Thyroid gland (tissue), 4 donors: Measurements from ENCODE around the gene SFSWAP. TPM values are rescaled to one million over a fixed set of nuclear protein-coding genes. Genes with fewer than 3 reads are reported as not detected.

ENCODE experiments used
- DNase-seq, 2 donors: peaks; one replicate each; pipeline ENCODE4 v3.0.0-alpha.2; 2019
- H3K27ac ChIP-seq, 3 donors: fragments of 200-600 bp; sonication (generic); 1 replicate in 2 of 3; 2 replicates in 1 of 3; pipeline ENCODE4 v1.5.1; 2016 to 2019; ENCODE audit warnings: mild to moderate bottlenecking in 1 of 3, moderate library complexity in 1 of 3
- H3K27me3 ChIP-seq: fragments of 200-600 bp; sonication (generic); one replicate; pipeline ENCODE4 v1.5.1; 2019
- H3K36me3 ChIP-seq, 2 donors: fragments of 200-600 bp; sonication (generic); one replicate each; pipeline ENCODE4 v1.5.1; 2016 to 2019
- H3K4me1 ChIP-seq, 2 donors: fragments of 200-600 bp; sonication (generic); one replicate each; pipeline ENCODE4 v1.5.1; 2017 to 2019
- H3K4me3 ChIP-seq, 3 donors: fragments of 200-600 bp; sonication (generic); replicated peaks in 1 of 3; 1 replicate in 2 of 3; 2 replicates in 1 of 3; pipeline ENCODE4 v1.5.1; 2016; ENCODE audit warnings: mild to moderate bottlenecking in 1 of 3
- H3K9me3 ChIP-seq: fragments of 200-600 bp; sonication (generic); one replicate; pipeline ENCODE4 v1.5.1; 2017
- POLR2A ChIP-seq, 2 donors: fragments of 450-650 bp; IDR thresholded peaks; one replicate each; pipeline ENCODE4 v1.6.1; 2017; ENCODE audit warnings: antibody characterized with exemption in 2 of 2, mild to moderate bottlenecking in 2 of 2, moderate library complexity in 1 of 2
- WGBS, 2 donors: methylation state at CpG; one replicate each; pipeline ENCODE4 v1.1.5; 2017; 5-methylcytosine and 5-hydroxymethylcytosine counted together
- intact Hi-C: fragments of 100-400 bp; cut with DNase I; formaldehyde crosslinking; loops from one replicate; pipeline ENCODE4 v1.15.1; 2023
- total RNA-seq, 4 donors: library from RNA; depleted of rRNA; stranded (reverse); fragments of >200 nt; gene quantifications; one replicate each; pipeline ENCODE4 v1.2.3, GENCODE V29; 2016
- TF ChIP-seq, protein P1 (sequence below), 6 experiments: fragments of 200-600 bp in 3 of 6; fragments of 450-650 bp in 3 of 6; sonication (generic) in 3 of 6; IDR thresholded peaks; one replicate each; pipeline ENCODE4 v1.5.1; 2016 to 2019; ENCODE audit warnings: antibody characterized with exemption in 6 of 6, mild to moderate bottlenecking in 2 of 6, inconsistent platforms in 1 of 6, moderate library complexity in 1 of 6

The SFSWAP gene
- total RNA-seq, 4 donors from 2014 or later, result 36.4 to 50.8 (median 42.6) TPM

DNA sequence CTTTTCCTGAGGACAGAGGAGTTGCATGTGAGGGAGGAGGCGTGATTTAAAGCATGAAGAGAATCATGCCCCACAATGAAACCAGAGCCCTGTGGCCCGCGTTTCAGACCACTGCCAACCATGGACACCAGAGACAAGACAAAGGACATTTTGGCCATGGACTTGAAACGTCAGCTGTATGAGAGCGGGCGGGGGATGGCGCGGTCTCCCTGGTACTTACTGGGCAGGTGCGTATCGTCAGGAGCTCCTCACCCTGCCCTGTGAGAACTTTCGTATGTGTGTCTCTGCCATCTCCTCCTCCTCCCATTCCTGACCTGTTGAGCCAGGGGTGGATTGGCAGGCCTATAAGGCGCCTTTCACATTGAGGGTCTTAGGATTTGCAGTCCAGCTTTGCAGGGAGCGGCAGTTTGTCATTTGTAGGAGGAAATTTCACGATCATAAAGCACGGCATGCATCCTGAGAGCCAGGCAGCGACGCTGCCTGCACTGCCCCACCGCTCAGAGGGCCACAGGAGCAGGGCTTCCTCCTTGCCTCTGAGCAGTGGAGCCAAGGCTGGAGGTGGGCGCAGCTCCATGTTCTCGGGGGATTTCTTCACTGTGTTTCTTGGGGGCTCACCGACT lies 22.2 kb downstream of the SFSWAP start:
- Histone ChIP-seq H3K4me1 (no peaks in the 10 kb centered on the region), H3K27ac (no peak overlapping the region), H3K4me3 (no peak overlapping the region), H3K9me3 (no peaks in the 10 kb centered on the region), H3K27me3 (no peaks in the 10 kb centered on the region), H3K36me3 (peaks cover 50 to 73% of the 10 kb centered on the region in 2 donors)
- no peak for DNase-seq
- 92 to 96% methylated on average over 19 to 21 of the region's 21 CpGs for WGBS, 2 donors
- TF ChIP-seq, protein P1, sequence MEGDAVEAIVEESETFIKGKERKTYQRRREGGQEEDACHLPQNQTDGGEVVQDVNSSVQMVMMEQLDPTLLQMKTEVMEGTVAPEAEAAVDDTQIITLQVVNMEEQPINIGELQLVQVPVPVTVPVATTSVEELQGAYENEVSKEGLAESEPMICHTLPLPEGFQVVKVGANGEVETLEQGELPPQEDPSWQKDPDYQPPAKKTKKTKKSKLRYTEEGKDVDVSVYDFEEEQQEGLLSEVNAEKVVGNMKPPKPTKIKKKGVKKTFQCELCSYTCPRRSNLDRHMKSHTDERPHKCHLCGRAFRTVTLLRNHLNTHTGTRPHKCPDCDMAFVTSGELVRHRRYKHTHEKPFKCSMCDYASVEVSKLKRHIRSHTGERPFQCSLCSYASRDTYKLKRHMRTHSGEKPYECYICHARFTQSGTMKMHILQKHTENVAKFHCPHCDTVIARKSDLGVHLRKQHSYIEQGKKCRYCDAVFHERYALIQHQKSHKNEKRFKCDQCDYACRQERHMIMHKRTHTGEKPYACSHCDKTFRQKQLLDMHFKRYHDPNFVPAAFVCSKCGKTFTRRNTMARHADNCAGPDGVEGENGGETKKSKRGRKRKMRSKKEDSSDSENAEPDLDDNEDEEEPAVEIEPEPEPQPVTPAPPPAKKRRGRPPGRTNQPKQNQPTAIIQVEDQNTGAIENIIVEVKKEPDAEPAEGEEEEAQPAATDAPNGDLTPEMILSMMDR (IDR thresholded peaks at IDR 0.05), result no peak
- no peak for TF ChIP-seq POLR2A (IDR thresholded peaks at IDR 0.05)
- intact Hi-C loops, result no loop called here

DNA sequence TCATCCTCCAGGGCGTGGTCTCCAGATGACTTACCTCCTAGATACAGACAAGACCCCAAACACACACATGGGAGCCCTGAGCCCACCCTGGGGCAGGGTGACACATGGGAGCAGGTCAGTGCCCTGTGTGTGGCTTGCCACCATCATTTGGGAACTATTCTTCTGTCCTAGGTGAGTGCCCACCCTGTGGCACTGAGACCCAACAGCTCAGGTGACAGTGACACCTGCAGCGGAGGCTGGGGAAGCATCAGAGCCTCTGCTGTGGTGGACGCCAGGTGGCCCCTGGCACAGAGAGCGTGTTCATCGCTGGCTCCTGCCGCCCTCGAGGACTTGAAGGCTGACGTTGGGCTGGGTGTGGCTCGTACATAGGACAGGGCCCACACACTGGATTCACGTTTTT lies 23.0 kb downstream of the SFSWAP start:
- WGBS, 2 donors, result 87 to 95% methylated on average over 8 to 10 of the region's 10 CpGs
- TF ChIP-seq POLR2A (IDR thresholded peaks at IDR 0.05), result no peak
- TF ChIP-seq, protein P1 (IDR thresholded peaks at IDR 0.05), result no peak
- H3K9me3 ChIP-seq, result no peaks in the 10 kb centered on the region
- intact Hi-C loops, result no loop called here
- no peak overlapping the region for H3K27ac ChIP-seq
- peaks cover 43 to 66% of the 10 kb centered on the region in 2 donors for H3K36me3 ChIP-seq
- no peaks in the 10 kb centered on the region for H3K27me3 ChIP-seq
- no peaks in the 10 kb centered on the region for H3K4me1 ChIP-seq
- H3K4me3 ChIP-seq, result no peak overlapping the region
- no peak for DNase-seq

DNA sequence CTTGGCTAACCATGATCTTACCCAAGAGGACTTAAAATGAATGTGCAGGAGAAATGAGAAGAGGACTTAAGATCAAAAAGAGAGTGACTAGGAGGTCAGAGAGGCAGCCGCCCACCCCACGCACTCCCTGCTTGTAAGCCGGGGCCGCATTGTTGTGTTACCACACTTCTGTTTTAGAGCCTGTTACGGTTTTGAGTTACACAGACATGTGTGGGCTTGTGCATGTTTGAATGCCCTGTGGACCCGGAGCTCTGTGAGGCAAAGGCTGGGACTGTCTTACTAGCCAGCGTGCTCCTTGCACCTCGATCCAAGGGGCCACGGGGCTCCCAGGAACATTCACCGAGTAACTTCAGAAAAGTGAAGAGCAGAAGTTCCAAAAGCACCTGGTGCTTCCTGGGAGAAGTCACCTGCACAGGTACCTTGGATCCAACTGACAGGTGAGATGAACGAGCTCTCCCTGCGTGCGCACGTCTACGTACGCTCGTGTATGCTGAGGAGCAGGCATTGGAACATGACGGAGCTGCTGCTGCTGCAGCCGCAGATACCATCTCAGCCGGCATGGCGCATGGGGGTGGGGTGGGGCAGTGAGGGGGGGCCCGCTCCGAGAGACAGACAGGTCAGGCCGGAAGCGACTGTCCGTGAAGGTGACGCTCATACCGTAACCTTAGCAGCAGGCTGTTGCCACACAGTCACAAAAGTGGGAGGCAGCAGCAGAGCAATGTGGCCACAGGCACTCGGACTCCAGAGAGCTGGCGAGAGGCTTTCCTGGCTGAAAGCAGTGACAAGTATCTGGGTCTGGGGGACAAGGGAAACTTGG lies 23.7 kb downstream of the SFSWAP start:
- Histone ChIP-seq H3K27ac (no peak overlapping the region), H3K27me3 (no peaks in the 10 kb centered on the region), H3K36me3 (peaks cover 39 to 62% of the 10 kb centered on the region in 2 donors), H3K4me3 (no peak overlapping the region), H3K4me1 (no peaks in the 10 kb centered on the region), H3K9me3 (no peaks in the 10 kb centered on the region)
- intact Hi-C loops, result no loop called here
- no peak for DNase-seq
- WGBS, 2 donors, result 94 to 97% methylated on average over 26 to 28 of the region's 30 CpGs
- TF ChIP-seq POLR2A (IDR thresholded peaks at IDR 0.05), result no peak
- TF ChIP-seq, protein P1 (IDR thresholded peaks at IDR 0.05), result no peak

DNA sequence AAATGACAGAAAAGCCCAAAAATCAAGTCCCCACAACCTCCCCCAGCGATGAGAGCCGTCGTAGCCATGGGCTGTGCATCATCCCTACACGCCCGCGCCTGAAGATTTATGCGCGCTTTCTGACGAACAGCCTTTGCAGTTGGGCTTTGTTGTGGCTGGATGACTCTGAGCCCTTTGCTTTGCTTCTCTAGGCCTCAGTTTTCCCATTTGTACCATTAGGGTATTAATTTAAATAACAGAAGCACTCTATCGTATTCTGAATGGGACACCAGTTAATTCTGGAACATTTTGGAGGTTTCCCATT lies 24.2 kb downstream of the SFSWAP start:
- intact Hi-C loops, result no loop called here
- Histone ChIP-seq H3K4me3 (no peak overlapping the region), H3K4me1 (no peaks in the 10 kb centered on the region), H3K36me3 (peaks cover 35 to 62% of the 10 kb centered on the region in 2 donors), H3K27me3 (no peaks in the 10 kb centered on the region), H3K9me3 (no peaks in the 10 kb centered on the region), H3K27ac (no peak overlapping the region)
- no peak for DNase-seq
- TF ChIP-seq, protein P1 (IDR thresholded peaks at IDR 0.05), result no peak
- TF ChIP-seq POLR2A (IDR thresholded peaks at IDR 0.05), result no peak
- 95 to 96% methylated on average over 10 of the region's 10 CpGs for WGBS, 2 donors
